AG20443 (cell line): Measurements from ENCODE around the gene FAF1.
A peak's percentile ranks its signal among the peaks of the same experiment; 100 is the strongest.
"Not testable (repeated sequence)": the region's sequence is repeated elsewhere in the genome, so short reads cannot be mapped to it uniquely, and the experiment has no call there.

Experiments
- DNase-seq: peaks from one replicate; pipeline ENCODE4 v3.0.0; 2012; ENCODE audit warnings: low spot score, mixed read lengths

Gene FAF1

GRCh38 chr1:50851034-50851433 lies 109.0 kb downstream of the FAF1 start:
- no peak for DNase-seq

GRCh38 chr1:50847303-50847702 lies 112.8 kb downstream of the FAF1 start:
- no peak for DNase-seq

- no peak for DNase-seq
Measured at GRCh38 chr1:50846224-50846839, 113.7 kb downstream of the FAF1 start.

- peak; percentile 59 for DNase-seq
Measured at GRCh38 chr1:50841791-50842387, 118.2 kb downstream of the FAF1 start.

GRCh38 chr1:50836117-50836516 lies 124.0 kb downstream of the FAF1 start:
- DNase-seq, result no peak

GRCh38 chr1:50833216-50833615 lies 126.9 kb downstream of the FAF1 start:
- no peak for DNase-seq

GRCh38 chr1:50832167-50832566 lies 127.9 kb downstream of the FAF1 start:
- no peak for DNase-seq

- DNase-seq, result no peak
Measured at GRCh38 chr1:50831300-50832061, 128.6 kb downstream of the FAF1 start.

GRCh38 chr1:50830621-50831020 lies 129.4 kb downstream of the FAF1 start:
- no peak for DNase-seq

GRCh38 chr1:50829014-50829958 lies 130.8 kb downstream of the FAF1 start:
- DNase-seq, result peak; percentile 11

GRCh38 chr1:50827546-50827945 lies 132.5 kb downstream of the FAF1 start:
- no peak for DNase-seq

GRCh38 chr1:50826792-50827191 lies 133.3 kb downstream of the FAF1 start:
- not testable (repeated sequence) for DNase-seq

- no peak for DNase-seq
Measured at GRCh38 chr1:50822035-50822776, 137.9 kb downstream of the FAF1 start.

- DNase-seq, result no peak
Measured at GRCh38 chr1:50820545-50820944, 139.5 kb downstream of the FAF1 start.

- DNase-seq, result no peak
Measured at GRCh38 chr1:50812346-50812745, 147.7 kb downstream of the FAF1 start.

GRCh38 chr1:50808296-50808695 lies 151.8 kb downstream of the FAF1 start:
- DNase-seq, result no peak

- no peak for DNase-seq
Measured at GRCh38 chr1:50796272-50796671, 163.8 kb downstream of the FAF1 start.

GRCh38 chr1:50793521-50793920 lies 166.5 kb downstream of the FAF1 start:
- DNase-seq, result no peak

- no peak for DNase-seq
Measured at GRCh38 chr1:50787266-50787665, 172.8 kb downstream of the FAF1 start.

- no peak for DNase-seq
Measured at GRCh38 chr1:50783286-50783685, 176.8 kb downstream of the FAF1 start.

- no peak for DNase-seq
Measured at GRCh38 chr1:50780797-50781196, 179.3 kb downstream of the FAF1 start.

GRCh38 chr1:50779801-50780200 lies 180.3 kb downstream of the FAF1 start:
- no peak for DNase-seq
